Nephron (organoid): ENCODE measurements around the gene TRIM46.
"Not testable (repeated sequence)": the region's sequence is repeated elsewhere in the genome, so short reads cannot be mapped to it uniquely, and the experiment has no call there.

Source experiments
- H3K27ac Mint-ChIP-seq, 3 experiments: 2 replicates each; pipeline ENCODE4 v1.8.0; 2020; ENCODE audit warnings: mixed read lengths in 3 of 3, mild to moderate bottlenecking in 2 of 3, moderate library complexity in 1 of 3
- H3K27me3 Mint-ChIP-seq: 2 replicates; pipeline ENCODE4 v1.8.0; 2021; ENCODE audit warnings: low read depth, mild to moderate bottlenecking, moderate library complexity, mixed read lengths
- H3K36me3 Mint-ChIP-seq: 2 replicates; pipeline ENCODE4 v1.8.0; 2020; ENCODE audit warnings: low read depth, mixed read lengths
- H3K4me1 Mint-ChIP-seq: 2 replicates; pipeline ENCODE4 v1.8.0; 2020; ENCODE audit warnings: mixed read lengths
- H3K4me3 Mint-ChIP-seq, 3 experiments: 2 replicates each; pipeline ENCODE4 v1.8.0; 2020; ENCODE audit warnings: mild to moderate bottlenecking in 3 of 3, mixed read lengths in 3 of 3, moderate library complexity in 2 of 3
- H3K9me3 Mint-ChIP-seq: 2 replicates; pipeline ENCODE4 v1.8.0; 2020; ENCODE audit warnings: mixed read lengths
- TF ChIP-seq, protein P1 (sequence below), 3 experiments: fragments of 200-600 bp; sonication (generic); IDR thresholded peaks; one replicate each; pipeline ENCODE4 v1.5.0; 2021; ENCODE audit warnings: antibody characterized with exemption in 3 of 3; ENCODE audit not compliant: unreplicated experiment in 3 of 3

TRIM46 gene

DNA sequence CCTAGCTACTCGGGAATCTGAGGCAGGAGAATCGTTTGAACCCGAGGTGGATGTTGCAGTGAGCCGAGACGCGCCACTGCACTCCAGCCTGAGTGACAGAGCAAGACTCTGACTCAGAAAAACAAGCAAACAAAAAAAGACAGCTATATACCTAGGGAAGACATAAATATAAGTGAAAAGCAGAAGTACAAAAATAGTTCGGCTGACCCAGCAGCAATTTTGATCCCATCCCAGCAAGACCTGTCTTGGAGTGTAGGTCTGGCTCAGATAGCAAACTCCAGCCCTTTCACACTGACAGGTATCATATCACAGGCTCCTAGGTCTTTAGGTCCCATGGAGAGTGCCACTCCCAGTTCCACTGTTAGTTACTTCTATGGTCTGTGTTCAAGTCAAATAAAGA lies 49.4 kb downstream of the TRIM46 start:
- Mint-ChIP-seq H3K4me1 (peaks cover 31% of the 10 kb centered on the region), H3K36me3 (peaks cover 4% of the 10 kb centered on the region), H3K4me3 (no peak overlapping the region), H3K9me3 (no peaks in the 10 kb centered on the region), H3K27ac (peak overlapping the region in 1 of 3 experiments; percentile 48), H3K27me3 (no peaks in the 10 kb centered on the region)
- TF ChIP-seq, protein P1, sequence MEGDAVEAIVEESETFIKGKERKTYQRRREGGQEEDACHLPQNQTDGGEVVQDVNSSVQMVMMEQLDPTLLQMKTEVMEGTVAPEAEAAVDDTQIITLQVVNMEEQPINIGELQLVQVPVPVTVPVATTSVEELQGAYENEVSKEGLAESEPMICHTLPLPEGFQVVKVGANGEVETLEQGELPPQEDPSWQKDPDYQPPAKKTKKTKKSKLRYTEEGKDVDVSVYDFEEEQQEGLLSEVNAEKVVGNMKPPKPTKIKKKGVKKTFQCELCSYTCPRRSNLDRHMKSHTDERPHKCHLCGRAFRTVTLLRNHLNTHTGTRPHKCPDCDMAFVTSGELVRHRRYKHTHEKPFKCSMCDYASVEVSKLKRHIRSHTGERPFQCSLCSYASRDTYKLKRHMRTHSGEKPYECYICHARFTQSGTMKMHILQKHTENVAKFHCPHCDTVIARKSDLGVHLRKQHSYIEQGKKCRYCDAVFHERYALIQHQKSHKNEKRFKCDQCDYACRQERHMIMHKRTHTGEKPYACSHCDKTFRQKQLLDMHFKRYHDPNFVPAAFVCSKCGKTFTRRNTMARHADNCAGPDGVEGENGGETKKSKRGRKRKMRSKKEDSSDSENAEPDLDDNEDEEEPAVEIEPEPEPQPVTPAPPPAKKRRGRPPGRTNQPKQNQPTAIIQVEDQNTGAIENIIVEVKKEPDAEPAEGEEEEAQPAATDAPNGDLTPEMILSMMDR (IDR thresholded peaks at IDR 0.05; ENCODE audit: unreplicated experiment in 3 of 3) = no peak

DNA sequence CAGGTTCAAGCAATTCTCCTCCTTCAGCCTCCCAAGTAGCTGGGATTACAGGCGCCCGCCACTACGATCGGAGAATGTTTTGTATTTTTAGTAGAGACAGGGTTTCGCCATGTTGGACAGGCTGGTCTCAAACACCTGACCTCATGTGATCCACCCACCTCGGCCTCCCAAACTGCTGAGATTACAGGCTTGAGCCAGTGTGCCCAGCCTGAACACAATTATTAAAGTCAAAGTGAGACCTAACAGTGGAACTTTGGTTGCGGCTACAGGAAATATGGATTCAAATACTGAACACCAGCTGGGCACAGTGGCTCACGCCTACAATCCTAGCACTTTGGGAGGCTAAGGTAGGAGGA lies 51.7 kb downstream of the TRIM46 start:
- H3K4me1 Mint-ChIP-seq = peaks cover 19% of the 10 kb centered on the region
- H3K4me3 Mint-ChIP-seq = peak overlapping the region; percentile 54 to 93 (median 89)

DNA sequence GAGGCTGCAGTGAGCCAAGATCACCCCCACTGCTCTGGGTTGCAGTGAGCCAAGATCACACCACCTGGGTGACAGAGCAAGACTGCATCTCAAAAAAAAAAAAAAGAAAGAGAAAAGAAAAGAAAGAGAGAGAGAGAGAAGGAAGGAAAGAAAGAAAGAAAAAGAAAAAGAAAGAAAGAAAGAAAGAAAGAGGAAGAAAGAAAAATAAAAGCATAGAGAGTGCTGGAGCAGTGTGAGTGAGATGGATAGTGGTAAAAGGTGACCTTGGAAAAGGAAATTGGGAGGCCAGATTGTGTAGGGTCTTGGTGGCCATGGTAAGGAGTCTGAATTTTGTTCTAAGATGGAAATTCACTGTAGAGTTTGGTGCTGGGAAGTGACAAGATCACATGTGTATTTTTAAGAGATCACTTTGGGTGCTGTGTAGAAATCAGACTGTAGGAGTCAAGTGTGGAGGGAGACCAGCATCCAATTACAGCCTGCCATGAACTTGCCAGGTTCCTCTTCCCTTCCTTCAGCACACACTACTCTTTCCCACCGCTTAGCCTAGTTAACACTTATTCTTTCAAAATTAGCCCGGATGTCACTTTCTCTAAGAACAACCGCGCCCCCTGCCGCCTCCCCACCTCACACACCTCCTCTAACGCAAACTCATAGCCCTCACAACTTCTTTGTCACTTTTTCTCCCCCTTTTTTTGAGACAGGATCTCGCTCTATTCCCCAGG lies 52.7 kb downstream of the TRIM46 start:
- peaks cover 4% of the 10 kb centered on the region for H3K36me3 Mint-ChIP-seq
- H3K27ac Mint-ChIP-seq = peak overlapping the region; percentile 91 to 99 (median 97)
- peak overlapping the region; percentile 87 to 93 (median 89) for H3K4me3 Mint-ChIP-seq
- H3K9me3 Mint-ChIP-seq = no peaks in the 10 kb centered on the region
- no peaks in the 10 kb centered on the region for H3K27me3 Mint-ChIP-seq
- peaks cover 21% of the 10 kb centered on the region for H3K4me1 Mint-ChIP-seq
- TF ChIP-seq, protein P1 (IDR thresholded peaks at IDR 0.05; ENCODE audit: unreplicated experiment in 3 of 3) = peak; percentile 35 to 42 (median 42)

More for the DNA sequence above, 51.7 kb downstream of the TRIM46 start:
- H3K9me3 Mint-ChIP-seq, H3K27me3 Mint-ChIP-seq, H3K36me3 Mint-ChIP-seq: not testable (repeated sequence)
- H3K27ac Mint-ChIP-seq = peak overlapping the region; percentile 48 to 97 (median 70)

DNA sequence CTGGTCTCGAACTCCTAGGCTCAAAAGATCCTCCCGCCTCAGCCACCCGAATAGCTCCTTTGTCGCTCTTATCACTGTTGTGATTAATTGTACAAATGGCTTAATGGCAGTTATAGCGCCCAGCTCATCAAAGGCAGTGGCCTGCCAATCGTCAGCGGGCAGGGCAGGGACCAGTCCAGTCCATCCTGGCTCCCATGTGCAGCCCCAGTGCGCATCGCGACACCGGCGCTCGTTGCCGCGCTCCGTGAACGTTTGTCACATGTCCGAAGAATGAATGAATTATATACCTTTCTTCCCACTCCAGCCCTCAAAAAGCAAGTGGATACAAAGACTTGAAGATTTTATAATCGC lies 53.2 kb downstream of the TRIM46 start:
- Mint-ChIP-seq H3K4me1 (peaks cover 26% of the 10 kb centered on the region), H3K27ac (peak overlapping the region; percentile 91 to 99 (median 97)), H3K36me3 (peaks cover 4% of the 10 kb centered on the region)

DNA sequence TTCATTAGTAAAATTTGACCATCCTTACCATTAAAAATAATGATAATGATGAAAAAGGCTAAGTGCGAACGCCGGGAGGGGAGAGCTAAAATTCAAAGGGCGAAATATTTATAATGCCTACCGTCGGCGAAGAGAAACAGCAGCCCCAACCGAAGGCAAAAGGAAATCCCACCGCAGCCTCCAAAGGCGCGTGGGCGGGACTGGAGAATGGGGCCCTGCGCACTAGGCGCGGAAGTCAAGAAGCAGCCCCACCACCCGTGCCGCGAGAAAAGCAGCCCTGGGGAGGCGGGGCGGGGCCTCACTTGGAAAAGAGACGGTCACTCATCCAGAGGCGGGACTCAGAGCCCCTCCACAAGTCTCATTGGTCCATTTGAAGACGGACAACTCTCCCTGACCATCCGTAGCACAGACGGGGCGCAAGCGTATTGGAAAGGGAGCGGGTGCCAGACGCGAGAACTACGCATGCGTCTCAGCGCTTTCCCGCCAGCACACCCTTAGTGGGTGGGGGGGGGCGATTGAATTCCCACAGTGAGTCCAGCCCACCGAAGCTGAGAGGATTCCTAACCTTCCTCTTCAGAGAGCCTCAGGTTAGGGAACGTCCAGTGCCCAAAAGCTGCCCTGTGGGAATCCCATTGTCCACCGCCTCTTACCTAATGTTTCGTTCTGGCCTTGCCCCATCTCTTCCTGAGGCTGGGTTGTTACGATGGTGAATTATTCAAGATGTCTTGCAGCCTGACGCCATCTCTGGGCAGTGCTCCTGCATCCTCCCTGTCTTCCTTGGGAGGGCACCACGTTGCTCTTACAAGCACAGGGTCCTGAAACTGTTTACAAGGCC lies 53.8 kb downstream of the TRIM46 start:
- peak overlapping the region; percentile 87 to 93 (median 89) for H3K4me3 Mint-ChIP-seq
- no peaks in the 10 kb centered on the region for H3K9me3 Mint-ChIP-seq
- TF ChIP-seq, protein P1 (IDR thresholded peaks at IDR 0.05; ENCODE audit: unreplicated experiment in 3 of 3) = no peak
- peaks cover 4% of the 10 kb centered on the region for H3K36me3 Mint-ChIP-seq
- H3K27me3 Mint-ChIP-seq = no peaks in the 10 kb centered on the region
- peaks cover 32% of the 10 kb centered on the region for H3K4me1 Mint-ChIP-seq
- H3K27ac Mint-ChIP-seq = peak overlapping the region; percentile 91 to 99 (median 97)

More for the DNA sequence above, 53.2 kb downstream of the TRIM46 start:
- H3K4me3 Mint-ChIP-seq = peak overlapping the region; percentile 87 to 93 (median 89)
- no peaks in the 10 kb centered on the region for H3K27me3 Mint-ChIP-seq
- TF ChIP-seq, protein P1 (IDR thresholded peaks at IDR 0.05; ENCODE audit: unreplicated experiment in 3 of 3) = peak in 2 of 3 experiments; percentile 17 to 21
- no peaks in the 10 kb centered on the region for H3K9me3 Mint-ChIP-seq

DNA sequence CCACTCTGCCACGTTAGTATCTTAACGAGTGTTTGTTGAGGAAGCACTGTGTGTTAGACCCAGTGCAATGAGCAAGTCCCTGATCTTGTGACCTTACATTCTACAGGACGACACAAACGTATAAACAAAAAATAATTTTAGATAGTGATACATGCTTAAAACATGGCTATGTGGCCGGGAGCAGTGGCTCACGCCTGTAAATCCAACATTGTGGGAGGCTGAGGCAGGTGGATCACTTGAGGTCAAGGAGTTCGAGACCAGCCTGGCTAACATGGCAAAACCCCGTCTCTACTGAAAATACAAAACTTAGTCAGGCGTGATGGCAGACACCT lies 54.4 kb downstream of the TRIM46 start:
- TF ChIP-seq, protein P1 (IDR thresholded peaks at IDR 0.05; ENCODE audit: unreplicated experiment in 3 of 3) = no peak
- peaks cover 4% of the 10 kb centered on the region for H3K36me3 Mint-ChIP-seq
- peaks cover 35% of the 10 kb centered on the region for H3K4me1 Mint-ChIP-seq
- peak overlapping the region; percentile 91 to 99 (median 97) for H3K27ac Mint-ChIP-seq
- H3K9me3 Mint-ChIP-seq = no peaks in the 10 kb centered on the region
- H3K27me3 Mint-ChIP-seq = no peaks in the 10 kb centered on the region
- peak overlapping the region; percentile 87 to 93 (median 89) for H3K4me3 Mint-ChIP-seq

DNA sequence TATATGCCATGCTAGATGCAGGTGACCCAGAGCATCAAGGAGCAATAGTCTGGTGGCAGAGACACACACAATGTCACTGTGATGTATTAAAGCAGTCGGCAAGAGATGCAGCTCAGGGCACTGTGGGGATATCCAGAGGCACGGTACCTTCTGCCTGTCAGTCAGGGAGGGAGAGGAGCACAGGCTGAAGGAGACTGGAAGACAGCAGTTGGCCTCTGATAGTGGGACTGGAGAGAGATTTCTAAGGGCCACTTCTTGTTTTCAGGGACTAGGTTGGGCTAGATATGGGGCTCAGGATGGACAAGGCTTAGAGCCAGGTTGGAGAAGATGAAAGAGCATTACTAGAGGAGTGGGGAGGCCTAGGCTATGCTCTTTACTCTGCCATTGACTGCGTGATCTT lies 57.7 kb downstream of the TRIM46 start:
- H3K4me3 Mint-ChIP-seq, H3K9me3 Mint-ChIP-seq, H3K36me3 Mint-ChIP-seq, H3K27me3 Mint-ChIP-seq: not testable (repeated sequence)
- peaks cover 24% of the 10 kb centered on the region for H3K4me1 Mint-ChIP-seq
- peak overlapping the region in 2 of 3 experiments; percentile 98 to 99 for H3K27ac Mint-ChIP-seq

DNA sequence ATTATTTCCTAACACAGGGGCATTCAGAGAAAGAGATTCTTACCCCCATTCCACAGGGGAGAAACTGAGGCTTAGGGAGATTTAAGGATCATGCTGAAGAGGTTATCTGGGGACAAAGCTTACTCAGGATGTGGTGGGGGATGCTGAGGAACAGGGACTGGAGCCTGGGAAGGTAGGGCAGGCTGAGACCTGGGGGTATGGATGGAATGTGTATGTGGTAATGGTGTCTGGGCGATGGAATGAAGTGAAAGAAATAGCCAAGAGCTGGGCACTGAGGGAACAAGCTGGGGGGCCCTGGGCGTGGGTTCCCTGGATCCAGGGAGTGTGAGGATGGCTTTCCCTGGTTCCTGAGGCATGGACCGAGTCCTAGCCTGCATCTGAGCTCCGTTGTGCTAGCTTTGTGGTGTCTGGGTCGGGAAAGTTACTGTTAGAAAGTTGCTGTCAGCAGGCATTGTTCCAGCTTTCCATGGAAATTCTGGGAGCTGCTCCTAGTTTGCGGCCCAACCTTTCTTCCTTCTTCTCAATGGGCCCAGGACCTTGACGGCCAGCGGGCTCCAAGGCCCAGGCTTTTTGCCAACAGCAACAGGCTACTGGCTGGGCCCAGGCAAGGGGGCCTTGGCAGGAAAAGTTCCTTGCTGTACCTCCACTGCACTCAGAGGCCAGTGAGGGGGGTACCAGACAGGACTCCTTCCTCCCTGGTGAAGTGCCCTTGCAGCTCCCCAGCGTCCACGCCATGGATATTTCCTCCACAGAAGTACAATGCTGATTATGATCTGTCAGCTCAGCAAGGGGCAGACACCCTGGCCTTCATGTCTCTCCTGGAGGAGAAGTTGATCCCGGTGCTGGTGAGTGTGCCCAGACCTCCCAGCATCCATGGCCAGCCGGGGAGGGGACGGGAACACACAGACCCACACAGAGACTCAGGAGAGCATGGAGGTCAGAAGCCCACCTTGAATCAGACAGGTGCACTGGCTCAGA lies 58.6 kb downstream of the TRIM46 start:
- H3K36me3 Mint-ChIP-seq = peaks cover 14% of the 10 kb centered on the region
- not testable (repeated sequence) for H3K27me3 Mint-ChIP-seq, H3K9me3 Mint-ChIP-seq
- peaks cover 16% of the 10 kb centered on the region for H3K4me1 Mint-ChIP-seq
- peak overlapping the region; percentile 89 to 99 (median 98) for H3K27ac Mint-ChIP-seq
- peak overlapping the region in 2 of 3 experiments; percentile 58 to 74 for H3K4me3 Mint-ChIP-seq
